PFSK-1 (cell line): Measurements from ENCODE around the gene PRDM16.

Source experiments
- FOXP2 ChIP-seq: optimal IDR thresholded peaks from 2 replicates; pipeline ENCODE3; 2011; ENCODE audit warnings: borderline replicate concordance, control low read depth, inconsistent platforms; ENCODE audit not compliant: insufficient read depth; ENCODE audit errors: extremely low read length, extremely low read depth
- POLR2AphosphoS5 ChIP-seq: IDR thresholded peaks from 2 replicates; pipeline ENCODE4 v1.6.1; 2012; ENCODE audit warnings: low read depth, mild to moderate bottlenecking, control low read depth, low read length, moderate library complexity
- REST ChIP-seq, 2 experiments: IDR thresholded peaks; 2 replicates each; pipeline versions ENCODE4 v1.6.1 to v1.8.0; 2011 to 2012; ENCODE audit warnings: low read depth in 2 of 2, low read length in 2 of 2, control low read depth in 1 of 2, inconsistent platforms in 1 of 2, mild to moderate bottlenecking in 1 of 2, moderate library complexity in 1 of 2; ENCODE audit not compliant: insufficient read depth in 1 of 2
- SIN3A ChIP-seq: IDR thresholded peaks from 2 replicates; pipeline ENCODE4 v1.6.1; 2012; ENCODE audit warnings: mild to moderate bottlenecking, low read length, moderate library complexity, borderline replicate concordance; ENCODE audit not compliant: insufficient read depth
- TAF1 ChIP-seq: IDR thresholded peaks from 2 replicates; pipeline ENCODE4 v1.6.1; 2012; ENCODE audit warnings: low read length, control low read depth, borderline replicate concordance; ENCODE audit not compliant: insufficient read depth

The PRDM16 gene

DNA sequence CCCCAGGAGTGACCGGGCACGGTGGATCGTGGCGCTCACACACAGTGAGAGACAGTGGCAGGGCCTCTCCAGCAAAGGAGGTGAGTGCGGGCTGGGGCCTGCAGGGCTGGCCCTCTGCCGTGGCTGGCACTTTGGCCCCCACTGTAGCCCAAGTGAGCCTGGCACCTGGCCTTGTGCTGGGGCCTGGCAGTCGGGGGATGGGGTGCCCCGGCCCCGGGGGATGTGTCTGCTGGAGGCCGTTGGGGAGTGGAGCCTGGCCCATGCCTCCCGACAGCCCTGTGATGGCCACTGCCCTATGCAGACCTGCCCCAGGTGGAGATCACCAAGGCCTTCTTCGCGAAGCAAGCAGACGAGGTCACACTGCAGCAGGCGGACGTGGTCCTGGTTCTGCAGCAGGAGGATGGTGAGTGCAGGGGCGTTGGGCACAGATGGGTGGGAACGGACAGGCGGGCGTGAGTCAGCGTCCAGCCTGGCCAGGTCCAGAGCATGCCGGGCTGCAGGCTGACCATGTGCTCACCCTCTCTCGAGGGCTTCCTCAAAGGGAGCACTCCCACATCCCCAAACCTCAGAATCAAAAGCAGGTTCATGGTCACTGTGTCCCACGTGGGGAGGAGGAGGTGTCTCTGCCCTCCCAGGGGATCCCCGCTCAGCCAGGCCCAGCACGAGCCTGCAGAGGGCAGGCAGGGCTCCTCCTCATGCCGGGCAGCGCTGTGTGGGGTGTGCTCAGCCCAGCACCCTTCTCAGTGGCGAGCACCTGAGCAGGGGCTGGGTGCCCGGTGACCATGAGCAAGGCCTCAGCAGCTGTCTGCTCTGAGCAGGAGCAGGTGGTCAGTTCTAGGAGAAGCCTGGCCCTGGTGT lies 410.7 kb downstream of the PRDM16 start:
- TF ChIP-seq SIN3A: no peak
- TF ChIP-seq REST (IDR thresholded peaks at IDR 0.05; ENCODE audit: insufficient read depth in 1 of 2, low read depth in 2 of 2, low read length in 2 of 2): no peak

DNA sequence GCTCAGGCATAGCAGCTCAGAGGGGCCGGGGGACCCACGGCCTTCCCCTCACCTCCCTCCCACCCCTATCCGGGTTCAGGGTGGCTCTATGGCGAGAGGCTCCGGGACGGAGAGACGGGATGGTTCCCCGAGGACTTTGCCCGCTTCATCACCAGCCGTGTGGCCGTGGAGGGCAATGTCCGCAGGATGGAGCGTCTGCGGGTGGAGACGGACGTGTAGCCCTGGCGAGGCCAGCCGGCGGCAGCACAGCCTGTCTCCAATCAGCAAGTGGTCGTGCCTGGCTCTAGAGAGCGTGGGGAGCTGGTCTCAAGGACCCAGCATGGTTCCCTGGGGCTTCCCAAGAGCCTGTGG lies 411.3 kb downstream of the PRDM16 start:
- no peak for TF ChIP-seq TAF1
- TF ChIP-seq POLR2AphosphoS5: no peak
- no peak for TF ChIP-seq SIN3A
- TF ChIP-seq FOXP2: no peak
- TF ChIP-seq REST (IDR thresholded peaks at IDR 0.05; ENCODE audit: insufficient read depth in 1 of 2, low read depth in 2 of 2, low read length in 2 of 2): no peak

DNA sequence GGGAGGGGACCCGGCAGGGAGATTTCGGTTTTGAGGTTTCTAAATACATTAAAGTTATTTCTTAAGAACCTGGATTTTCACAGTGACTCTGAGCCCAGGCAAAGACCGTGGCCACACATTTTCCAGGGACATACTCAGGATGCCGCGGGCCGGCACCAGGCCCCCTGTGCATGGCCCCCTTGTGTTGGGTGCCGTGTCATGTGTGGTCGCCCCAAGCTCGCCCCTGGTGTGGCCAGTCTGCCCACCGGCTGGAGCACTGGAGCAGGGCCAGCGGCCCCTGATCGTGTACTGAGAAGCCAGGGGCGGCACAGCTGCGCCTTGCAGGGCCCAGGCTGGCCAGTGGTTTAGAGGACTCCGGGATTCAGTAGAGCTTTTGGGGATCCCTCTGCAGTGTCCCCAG lies 412.0 kb downstream of the PRDM16 start:
- TF ChIP-seq FOXP2: no peak
- no peak for TF ChIP-seq REST (IDR thresholded peaks at IDR 0.05; ENCODE audit: insufficient read depth in 1 of 2, low read depth in 2 of 2, low read length in 2 of 2)
- no peak for TF ChIP-seq SIN3A
- no peak for TF ChIP-seq POLR2AphosphoS5
- TF ChIP-seq TAF1: no peak

GRCh38 chr1:3481836-3482375 lies 412.9 kb downstream of the PRDM16 start:
- TF ChIP-seq SIN3A: no peak
- no peak for TF ChIP-seq FOXP2
- TF ChIP-seq TAF1: no peak
- TF ChIP-seq POLR2AphosphoS5: no peak
- no peak for TF ChIP-seq REST (IDR thresholded peaks at IDR 0.05; ENCODE audit: insufficient read depth in 1 of 2, low read depth in 2 of 2, low read length in 2 of 2)

GRCh38 chr1:3482378-3482849 lies 413.4 kb downstream of the PRDM16 start:
- TF ChIP-seq POLR2AphosphoS5 (no peak), FOXP2 (no peak), REST (IDR thresholded peaks at IDR 0.05; ENCODE audit: insufficient read depth in 1 of 2, low read depth in 2 of 2, low read length in 2 of 2) (no peak), SIN3A (no peak), TAF1 (no peak)
